Motor neuron (in vitro differentiated cells): Measurements from ENCODE around the gene GLI2. TPM values are rescaled to one million over a fixed set of nuclear protein-coding genes. Genes with fewer than 3 reads are reported as not detected.
A peak's percentile ranks its signal among the peaks of the same experiment; 100 is the strongest.

ENCODE experiments used
- ATAC-seq, 8 experiments: fragments of 200-7000 bp; cut with Tn5 transposase; replicated peaks in 6 of 8; 2 replicates each; pipeline ENCODE4 v1.8.0; 2021; ENCODE audit warnings: mild to moderate bottlenecking in 8 of 8, moderate library complexity in 8 of 8
- H3K27ac ChIP-seq, 2 donors: fragments of 250-450 bp; sonication (Bioruptor Pico); 2 replicates each; pipeline ENCODE4 v1.9.0; 2021; ENCODE audit warnings: antibody characterized with exemption in 2 of 2, mild to moderate bottlenecking in 2 of 2, moderate library complexity in 1 of 2
- H3K4me1 ChIP-seq, 2 donors: fragments of 250-450 bp; sonication (Bioruptor Pico); replicated peaks in 1 of 2; 2 replicates each; pipeline ENCODE4 v1.6.1; 2021; ENCODE audit warnings: antibody characterized with exemption in 2 of 2, mild to moderate bottlenecking in 2 of 2, moderate library complexity in 1 of 2
- H3K4me3 ChIP-seq, 5 donors: fragments of 250-450 bp; sonication (Bioruptor Pico); 2 replicates each; pipeline ENCODE4 v1.9.0; 2021; ENCODE audit warnings: antibody characterized with exemption in 5 of 5, mild to moderate bottlenecking in 5 of 5, moderate library complexity in 4 of 5
- WGBS, 10 experiments: fragments of 450-650 bp; shearing (Covaris generic); methylation state at CpG; one replicate each; pipeline ENCODE4 v1.0.0; 2022; 5-methylcytosine and 5-hydroxymethylcytosine counted together
- in situ Hi-C, 9 experiments: fragments of 400-800 bp; cut with MboI; loops; one replicate each; pipeline ENCODE4 v1.15.0; 2021; ENCODE audit warnings: low sequenced_read_pairs in 9 of 9, low pct_unique_long_range_greater_than_20kb in 2 of 9; ENCODE audit not compliant: unreplicated experiment in 9 of 9
- total RNA-seq, 8 experiments: library from RNA; unstranded; fragments of 300-600 nt; gene quantifications; 2 replicates each; pipeline versions ENCODE4 v1.2.3 to v1.2.4, GENCODE V29; 2022

Gene GLI2
- total RNA-seq, 8 experiments from 2014 or later, result 0.45 to 11.1 (median 2.8) TPM

DNA sequence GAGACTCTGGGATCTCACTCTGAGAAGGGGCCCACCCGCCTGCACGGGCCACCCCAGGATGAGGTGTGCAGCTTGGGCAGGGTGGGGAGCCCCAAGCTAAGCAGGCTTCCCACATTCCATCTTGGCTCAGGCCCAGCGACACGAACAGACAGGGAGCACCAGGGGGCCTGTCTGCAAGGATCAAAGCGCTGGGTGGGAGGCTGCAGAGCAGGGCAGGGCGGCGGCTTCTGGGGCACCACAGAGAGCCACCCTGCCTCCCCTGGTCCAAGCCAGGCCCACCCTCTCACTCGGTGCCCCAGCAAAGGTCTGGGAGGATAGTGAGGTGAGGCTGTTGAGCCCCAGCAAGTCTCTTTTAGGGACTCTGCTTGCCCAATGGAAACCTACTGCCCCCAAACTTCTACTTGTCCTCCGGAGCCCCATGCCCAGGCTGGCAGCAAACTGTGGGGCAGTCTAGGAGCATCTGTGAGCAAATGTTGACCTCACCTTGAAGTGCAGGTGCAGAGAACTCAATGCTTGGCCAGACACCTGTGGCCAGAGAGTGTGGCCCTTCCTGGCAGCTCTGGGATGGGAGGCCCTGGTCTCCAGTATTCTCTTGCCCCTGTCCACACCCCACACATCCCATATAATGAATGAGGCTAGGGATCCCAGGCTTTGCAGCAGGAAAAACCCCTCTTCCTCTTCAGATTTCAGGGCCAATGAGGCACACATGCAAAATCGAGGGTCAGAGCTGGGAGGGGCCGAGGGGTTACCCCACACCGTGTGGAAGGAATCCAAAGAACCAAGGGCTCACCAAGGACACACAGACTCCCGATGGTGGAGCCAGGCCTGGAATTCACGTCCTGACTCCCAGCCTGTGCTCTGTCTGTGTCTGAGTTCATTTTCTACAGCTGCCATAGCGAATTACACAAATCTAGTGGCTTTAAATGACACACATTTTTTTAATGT lies 18.8 kb upstream of the GLI2 start:
- Histone ChIP-seq H3K27ac (no peak overlapping the region), H3K4me3 (no peak overlapping the region), H3K4me1 (peaks cover 3 to 5% of the 10 kb centered on the region in 2 donors)
- 66 to 82% (median 72%) methylated on average over 3 to 7 of the region's 15 CpGs; no CpG with 5 or more reads in 5 of the 10 experiments for WGBS, 10 experiments
- in situ Hi-C loops, result no loop called here
- ATAC-seq, result no peak

DNA sequence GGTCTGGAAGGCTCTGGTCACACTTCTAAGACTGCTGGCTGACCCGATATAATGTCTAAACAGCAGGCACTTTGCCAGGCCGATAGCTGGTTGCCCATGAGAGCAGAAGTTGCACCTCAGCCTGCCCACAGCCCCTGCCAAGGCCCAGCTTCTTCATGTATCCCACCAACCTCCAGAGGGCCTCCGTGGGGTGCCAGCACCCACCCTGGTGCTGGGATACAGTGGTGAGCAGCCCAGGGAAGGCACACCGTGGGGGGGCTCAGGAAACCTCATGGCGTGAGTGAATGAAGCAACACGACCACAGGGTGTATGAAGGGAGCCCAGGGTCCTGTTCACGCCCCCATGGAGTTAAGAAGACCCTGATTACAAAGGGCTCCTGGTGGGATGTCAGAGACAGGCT lies 16.2 kb upstream of the GLI2 start:
- Histone ChIP-seq H3K27ac (no peak overlapping the region), H3K4me1 (peaks cover 12 to 13% of the 10 kb centered on the region in 2 donors), H3K4me3 (no peak overlapping the region)
- ATAC-seq, result no peak
- in situ Hi-C loops, result no loop called here
- 67 to 100% (median 89%) methylated on average over 1 to 3 of the region's 7 CpGs; no CpG with 5 or more reads in 4 of the 10 experiments for WGBS, 10 experiments

DNA sequence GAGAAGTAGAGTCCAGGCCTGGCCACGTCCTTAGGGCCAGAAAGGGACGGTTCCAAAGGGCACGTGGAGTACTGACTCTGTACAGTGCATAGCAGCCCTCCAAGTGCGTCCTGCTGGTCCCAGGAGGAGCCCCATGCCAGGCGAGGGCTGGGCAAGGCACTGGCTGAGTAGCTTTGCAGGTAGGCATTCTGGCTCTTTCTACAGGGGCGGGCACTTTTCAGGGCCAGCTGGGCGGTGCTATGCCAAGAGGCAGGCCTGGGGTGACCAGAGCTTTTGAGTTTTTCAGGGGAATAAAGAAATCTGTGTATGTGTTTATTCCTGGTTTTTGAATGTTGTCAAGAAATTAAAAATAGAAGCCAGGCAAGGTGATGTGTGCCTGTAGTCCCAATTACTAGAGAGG lies 15.4 kb upstream of the GLI2 start:
- ATAC-seq, result peak in 1 of 8 experiments; percentile 11
- Histone ChIP-seq H3K27ac (no peak overlapping the region), H3K4me1 (peaks cover 12 to 13% of the 10 kb centered on the region in 2 donors), H3K4me3 (no peak overlapping the region)
- WGBS, 10 experiments, result 37 to 100% (median 85%) methylated on average over 1 to 6 of the region's 7 CpGs; no CpG with 5 or more reads in 2 of the 10 experiments
- in situ Hi-C loops, result no loop called here

DNA sequence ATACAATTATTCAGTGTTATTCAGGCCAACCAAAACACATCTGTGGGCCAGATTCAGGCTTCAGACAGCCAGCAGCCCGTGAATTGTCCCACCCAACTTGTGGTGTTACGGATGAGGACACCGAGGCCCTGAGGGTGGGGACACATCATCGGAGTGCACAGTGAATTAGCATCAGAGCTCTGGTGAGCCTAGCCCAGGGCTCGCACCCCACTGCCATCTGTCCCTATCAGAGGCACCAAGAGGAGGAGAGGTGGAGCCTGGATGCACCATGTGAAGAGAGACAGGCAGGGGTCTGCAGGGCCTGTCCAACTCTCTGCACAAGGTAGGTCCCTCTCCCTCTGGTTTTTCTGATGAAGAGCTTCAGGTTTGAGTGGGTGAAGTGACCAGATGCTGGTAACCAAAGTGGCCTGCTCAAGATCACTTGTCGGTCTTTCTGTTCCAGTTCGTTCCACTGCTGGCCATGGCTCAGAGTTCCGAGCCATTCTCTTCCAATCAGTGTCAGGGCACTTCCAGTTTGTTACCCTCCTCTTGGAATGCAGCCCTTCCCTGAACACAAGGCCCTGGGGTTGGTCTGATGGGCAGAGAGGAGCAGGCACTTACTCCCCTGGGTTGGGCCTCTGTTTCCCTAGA lies 14.8 kb upstream of the GLI2 start:
- in situ Hi-C loops, result no loop called here
- ATAC-seq, result peak in 3 of 8 experiments; percentile 93 to 97 (median 96)
- no peak overlapping the region for H3K4me3 ChIP-seq
- 0 to 100% (median 83%) methylated on average over 1 to 5 of the region's 8 CpGs; no CpG with 5 or more reads in 2 of the 10 experiments for WGBS, 10 experiments
- H3K4me1 ChIP-seq, result peaks cover 12 to 13% of the 10 kb centered on the region in 2 donors
- H3K27ac ChIP-seq, result no peak overlapping the region

DNA sequence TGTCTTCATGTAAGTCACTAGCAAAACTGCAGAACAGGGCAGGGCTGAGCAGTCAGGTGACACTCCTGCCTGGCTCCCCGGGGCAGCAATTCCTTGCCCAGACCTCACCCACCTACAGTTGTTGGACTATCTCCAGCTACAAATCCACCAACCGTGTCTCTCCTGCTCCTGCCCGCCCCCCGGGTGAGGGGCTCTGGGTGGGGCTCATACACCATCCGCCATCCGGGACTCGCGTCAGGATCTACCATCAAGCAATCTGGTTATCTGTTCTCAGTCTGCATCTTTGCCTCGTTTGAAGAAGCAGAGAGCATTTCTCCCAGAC lies 13.5 kb upstream of the GLI2 start:
- no peak overlapping the region for H3K27ac ChIP-seq
- in situ Hi-C loops, result no loop called here
- 39 to 100% (median 68%) methylated on average over 1 to 7 of the region's 9 CpGs; no CpG with 5 or more reads in 4 of the 10 experiments for WGBS, 10 experiments
- no peak overlapping the region for H3K4me3 ChIP-seq
- peak in 2 of 8 experiments; percentile 30 to 35 for ATAC-seq
- H3K4me1 ChIP-seq, result peaks cover 12 to 13% of the 10 kb centered on the region in 2 donors

DNA sequence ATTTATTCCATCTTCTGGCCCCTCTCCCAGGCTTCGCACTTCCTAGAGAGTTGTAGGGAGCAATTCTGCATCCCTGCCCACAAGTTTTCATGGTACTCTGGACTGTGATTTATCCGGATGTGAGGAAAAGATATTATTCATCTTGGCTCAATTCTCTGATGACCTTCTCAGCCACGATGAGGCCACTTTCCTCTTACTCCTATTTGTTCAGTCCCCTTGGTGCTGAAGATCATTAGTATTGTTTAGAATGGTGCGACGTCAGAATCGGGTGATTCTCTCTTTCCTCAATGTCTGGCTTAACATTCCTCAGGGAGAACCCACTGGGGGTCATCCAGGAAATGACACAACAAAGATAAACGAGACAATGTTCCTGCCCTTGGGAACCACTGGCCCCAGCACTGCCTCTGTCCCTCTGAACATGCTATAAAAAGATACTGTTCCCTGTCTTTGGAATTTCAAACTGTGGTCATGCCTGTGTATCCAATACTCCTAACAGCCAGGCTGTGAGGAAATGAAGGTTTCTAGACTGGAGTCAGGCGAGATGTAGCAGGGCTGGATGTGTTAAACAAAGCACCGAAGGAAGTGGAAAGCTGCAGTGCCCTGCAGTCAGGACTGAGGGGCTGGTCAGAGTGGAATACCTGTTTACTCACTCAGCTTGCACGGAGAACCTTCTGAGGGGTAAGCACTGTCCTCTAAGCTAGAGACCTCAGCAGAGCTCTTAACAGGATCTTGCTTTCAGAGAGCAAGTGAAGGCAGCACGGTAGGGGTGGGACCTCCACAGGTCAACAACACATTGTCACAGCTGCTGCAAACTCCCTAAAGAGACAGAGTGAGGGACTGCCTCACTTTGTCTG lies 12.9 kb upstream of the GLI2 start:
- H3K4me1 ChIP-seq, result peaks cover 12 to 13% of the 10 kb centered on the region in 2 donors
- ATAC-seq, result peak in 5 of 8 experiments; percentile 65 to 77 (median 74)
- peak overlapping the region in 1 of 2 donors; percentile 12 for H3K27ac ChIP-seq
- 20 to 52% (median 23%) methylated on average over 1 to 6 of the region's 11 CpGs; no CpG with 5 or more reads in 1 of the 10 experiments for WGBS, 10 experiments
- in situ Hi-C loops, result no loop called here
- no peak overlapping the region for H3K4me3 ChIP-seq

DNA sequence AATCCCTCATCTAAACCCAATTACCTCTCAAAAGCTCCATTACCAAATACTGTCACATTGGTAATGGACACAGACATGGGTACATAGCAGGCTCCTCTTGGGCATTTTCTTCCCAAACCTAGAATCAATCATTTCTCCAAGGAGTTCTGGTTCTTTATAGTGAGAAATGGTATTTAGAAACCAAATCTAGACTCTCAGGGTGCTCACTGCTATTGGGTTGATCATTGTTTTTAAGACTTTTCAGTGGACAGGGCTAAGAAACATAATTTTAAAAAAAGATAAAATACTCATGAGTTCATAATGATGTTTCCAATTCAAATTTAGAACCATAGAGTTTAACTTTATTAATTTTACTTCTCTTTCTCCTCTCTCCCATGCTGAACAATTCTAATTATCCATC lies 9.4 kb upstream of the GLI2 start:
- in situ Hi-C loops, result loop anchor here in 1 of 9 experiments (25.0 kb wide), 1 partner anchor 161 kb away; no protein-coding TSS in a partner anchor
- Histone ChIP-seq H3K27ac (no peak overlapping the region), H3K4me3 (no peak overlapping the region), H3K4me1 (peaks cover 15 to 17% of the 10 kb centered on the region in 2 donors)
- ATAC-seq, result no peak

DNA sequence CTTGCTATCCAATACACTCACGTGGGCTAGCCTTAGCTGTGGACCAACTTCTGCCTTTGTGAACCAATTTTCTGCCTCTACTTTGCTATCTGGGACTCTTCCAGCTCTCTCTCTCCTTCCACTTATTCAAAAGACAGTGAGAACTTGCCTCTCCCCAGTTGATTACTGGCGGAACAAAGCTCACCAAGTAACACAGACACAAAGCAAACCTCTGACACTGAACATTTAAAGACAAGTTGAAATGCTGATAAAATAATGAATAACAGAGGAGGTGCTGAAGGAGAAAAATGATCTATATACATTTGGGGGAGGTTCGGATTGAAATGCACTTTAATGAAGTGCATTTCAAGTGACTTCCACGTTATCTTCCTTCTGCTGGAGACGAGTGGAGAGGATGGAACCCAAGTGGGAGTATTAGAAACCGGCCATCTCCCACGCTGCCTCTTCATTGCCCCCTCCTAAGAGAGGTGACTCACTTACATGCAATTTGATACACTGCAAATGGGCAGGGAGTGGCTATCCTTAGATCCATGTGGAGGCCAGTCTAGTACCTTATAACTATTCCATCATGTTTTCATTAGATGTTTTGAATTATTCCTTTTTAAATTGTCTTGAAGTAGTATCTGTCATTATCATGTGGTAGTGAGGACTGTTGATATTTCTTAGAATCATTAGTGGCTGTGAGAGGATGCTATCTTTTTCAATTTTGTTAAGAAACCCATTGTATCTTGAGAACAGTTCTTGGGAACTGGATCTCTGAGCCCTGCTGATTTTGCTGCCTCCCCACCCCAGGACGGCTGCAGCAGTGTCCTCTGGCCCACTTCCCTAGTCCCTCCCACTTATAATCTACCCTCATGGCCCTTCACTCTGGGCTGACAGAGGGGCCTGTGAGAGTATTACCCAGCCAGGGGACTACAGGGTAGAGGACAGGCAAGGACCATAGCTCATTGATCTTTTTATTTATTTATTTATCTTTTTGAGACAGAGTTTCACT lies 6.0 kb upstream of the GLI2 start:
- in situ Hi-C loops, result loop anchor here in 1 of 9 experiments (25.0 kb wide), 1 partner anchor 158 kb away; no protein-coding TSS in a partner anchor
- Histone ChIP-seq H3K27ac (no peak overlapping the region), H3K4me1 (peaks cover 4% of the 10 kb centered on the region in 2 donors), H3K4me3 (no peak overlapping the region)
- 2 to 56% (median 35%) methylated on average over 1 to 7 of the region's 8 CpGs for WGBS, 10 experiments
- ATAC-seq, result peak; percentile 87 to 100 (median 96)

DNA sequence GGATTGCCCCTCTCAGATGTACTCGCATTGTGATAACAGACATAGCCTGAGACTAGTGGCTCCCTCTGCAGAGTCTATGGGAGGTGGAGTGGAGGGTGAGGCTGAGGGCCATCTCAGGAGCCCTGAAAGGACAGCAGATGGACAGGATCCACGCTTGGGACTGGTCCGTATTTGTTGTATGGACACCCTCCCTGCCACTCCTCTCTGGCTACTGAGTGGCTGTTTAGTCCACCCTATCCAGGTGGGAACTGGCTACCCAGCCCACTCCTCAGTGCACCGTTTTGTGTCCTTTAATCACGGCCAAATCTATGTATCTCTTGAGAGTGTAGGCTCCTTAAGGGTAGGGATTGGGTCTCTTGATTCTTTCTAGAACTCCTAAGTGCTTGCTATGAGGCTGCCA lies 4.5 kb upstream of the GLI2 start:
- 81 to 100% (median 100%) methylated on average over 1 to 3 of the region's 5 CpGs; no CpG with 5 or more reads in 5 of the 10 experiments for WGBS, 10 experiments
- Histone ChIP-seq H3K27ac (no peak overlapping the region), H3K4me3 (no peak overlapping the region), H3K4me1 (peaks cover 10% of the 10 kb centered on the region in 2 donors)
- in situ Hi-C loops, result loop anchor here in 1 of 9 experiments (25.0 kb wide), 1 partner anchor 156 kb away; no protein-coding TSS in a partner anchor
- ATAC-seq, result no peak

DNA sequence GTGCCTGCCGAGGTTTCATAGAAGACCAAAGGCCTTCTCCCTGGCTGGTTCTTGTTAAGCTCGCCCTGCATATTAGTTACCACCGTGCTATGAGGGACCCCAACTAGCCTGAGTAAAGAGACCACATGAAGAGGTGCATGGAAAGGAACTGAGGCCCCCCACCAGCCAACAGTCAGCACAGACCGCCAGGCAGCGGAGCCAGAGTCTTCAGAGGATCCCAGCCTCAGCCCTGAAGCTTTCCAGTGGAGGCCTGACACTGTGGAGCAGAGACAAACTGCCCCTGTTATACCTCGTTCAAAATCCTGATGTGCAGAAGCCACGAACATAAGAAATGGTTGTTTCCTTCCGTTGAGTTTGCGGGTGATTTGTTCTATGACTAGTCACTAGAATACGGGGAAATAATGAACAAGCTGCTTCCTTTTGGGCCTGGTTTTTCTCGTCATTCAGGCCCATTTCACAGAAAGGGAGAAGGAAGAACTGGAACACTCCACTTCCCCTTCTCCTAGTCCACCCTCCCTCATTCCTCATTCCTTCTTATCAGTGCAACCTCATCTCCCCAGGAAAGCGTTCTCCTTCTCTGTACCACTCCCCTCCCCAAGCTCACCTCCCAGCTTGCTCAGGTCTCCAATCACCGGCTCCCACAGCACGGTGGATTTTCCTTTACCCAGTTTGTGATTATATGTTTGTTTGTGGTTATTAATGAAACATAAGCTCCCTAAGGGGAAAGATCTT lies 3.0 kb upstream of the GLI2 start:
- Histone ChIP-seq H3K4me3 (no peak overlapping the region), H3K27ac (no peak overlapping the region), H3K4me1 (peaks cover 10 to 11% of the 10 kb centered on the region in 2 donors)
- in situ Hi-C loops, result loop anchor here in 1 of 9 experiments (25.0 kb wide), 1 partner anchor 155 kb away; no protein-coding TSS in a partner anchor
- 86 to 100% (median 94%) methylated on average over 1 to 11 of the region's 14 CpGs for WGBS, 10 experiments
- ATAC-seq, result no peak

DNA sequence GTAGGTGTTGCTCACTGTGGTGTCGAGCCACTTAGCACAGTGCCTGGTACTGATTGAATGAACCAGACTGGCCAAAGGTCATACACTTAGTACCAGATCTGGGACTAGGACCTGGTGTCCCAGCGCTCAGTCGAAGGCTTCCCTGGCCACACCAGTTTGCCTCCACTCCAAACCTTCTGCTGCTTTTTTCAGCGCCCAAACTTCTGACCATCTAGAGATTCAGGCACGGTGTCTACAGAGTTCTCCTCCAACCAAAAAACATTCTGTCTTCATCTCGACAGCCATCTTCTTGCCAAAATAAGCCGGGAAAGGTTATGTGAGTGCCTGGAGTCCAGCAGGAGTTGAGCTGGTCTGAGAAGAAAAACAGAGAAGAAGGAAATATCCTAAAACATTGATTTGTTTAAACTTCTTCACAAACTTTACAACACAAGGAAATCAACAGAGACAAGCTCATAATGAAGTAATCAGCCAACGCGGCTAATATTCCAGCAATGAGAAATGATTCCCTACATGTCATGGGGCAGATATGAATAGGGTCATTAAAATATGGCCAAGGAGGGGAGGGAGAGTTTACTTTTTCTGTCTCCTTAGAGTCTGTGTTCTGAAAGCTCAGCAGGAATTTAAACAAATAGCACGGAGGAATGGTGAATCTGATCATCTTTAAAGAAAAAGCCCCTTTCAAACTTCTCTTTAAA lies 2.3 kb upstream of the GLI2 start:
- Histone ChIP-seq H3K4me3 (no peak overlapping the region), H3K4me1 (peaks cover 15 to 18% of the 10 kb centered on the region in 2 donors), H3K27ac (no peak overlapping the region)
- no peak for ATAC-seq
- in situ Hi-C loops, result loop anchor here in 1 of 9 experiments (25.0 kb wide), 1 partner anchor 154 kb away; no protein-coding TSS in a partner anchor
- 12 to 100% (median 85%) methylated on average over 1 to 10 of the region's 10 CpGs for WGBS, 10 experiments
